Ishikawa (cell line): ENCODE measurements around the gene PKP4.

Experiments used
- CEBPB ChIP-seq: IDR thresholded peaks from 2 replicates; pipeline ENCODE4 v1.6.1; 2012
- CREB1 ChIP-seq: IDR thresholded peaks from 2 replicates; pipeline ENCODE4 v1.6.1; 2012; ENCODE audit warnings: low read depth
- EGR1 ChIP-seq: IDR thresholded peaks from 2 replicates; pipeline ENCODE4 v1.6.1; 2012
- EP300 ChIP-seq: IDR thresholded peaks from 2 replicates; pipeline ENCODE4 v1.6.1; 2012; ENCODE audit warnings: borderline replicate concordance
- FOXM1 ChIP-seq: IDR thresholded peaks from 2 replicates; pipeline ENCODE4 v1.6.1; 2012; ENCODE audit warnings: low read depth, borderline replicate concordance
- MAX ChIP-seq: IDR thresholded peaks from 2 replicates; pipeline ENCODE4 v1.6.1; 2012
- NFIC ChIP-seq: IDR thresholded peaks from 2 replicates; pipeline ENCODE4 v1.6.1; 2012
- RAD21 ChIP-seq: IDR thresholded peaks from 2 replicates; pipeline ENCODE4 v1.6.1; 2012; ENCODE audit warnings: low read depth
- REST ChIP-seq: IDR thresholded peaks from 2 replicates; pipeline ENCODE4 v1.6.1; 2012; ENCODE audit warnings: low read depth, mild to moderate bottlenecking
- TAF1 ChIP-seq: IDR thresholded peaks from 2 replicates; pipeline ENCODE4 v1.6.1; 2012; ENCODE audit warnings: low read depth, mild to moderate bottlenecking
- TCF12 ChIP-seq: IDR thresholded peaks from 2 replicates; pipeline ENCODE4 v1.6.1; 2012; ENCODE audit warnings: low read depth
- TEAD4 ChIP-seq: IDR thresholded peaks from 2 replicates; pipeline ENCODE4 v1.6.1; 2012
- USF1 ChIP-seq: IDR thresholded peaks from 2 replicates; pipeline ENCODE4 v1.6.1; 2012
- YY1 ChIP-seq: IDR thresholded peaks from 2 replicates; pipeline ENCODE4 v1.6.1; 2012; ENCODE audit warnings: low read depth
- ZBTB7A ChIP-seq: IDR thresholded peaks from 2 replicates; pipeline ENCODE4 v1.6.1; 2012; ENCODE audit warnings: low read depth

PKP4 gene

GRCh38 chr2:158599609-158600008, 142.9 kb downstream of the PKP4 start:
- TF ChIP-seq CEBPB: no peak
- TF ChIP-seq TEAD4: no peak
- TF ChIP-seq EP300: no peak
- TF ChIP-seq RAD21: no peak

- no peak for TF ChIP-seq CEBPB
- no peak for TF ChIP-seq EGR1
- TF ChIP-seq YY1: no peak
- TF ChIP-seq ZBTB7A: no peak
- no peak for TF ChIP-seq EP300
Measured at GRCh38 chr2:158600155-158600802, 143.5 kb downstream of the PKP4 start.

- TF ChIP-seq FOXM1: no peak
- TF ChIP-seq USF1: no peak
- no peak for TF ChIP-seq EGR1
- TF ChIP-seq ZBTB7A: no peak
- TF ChIP-seq TAF1: no peak
- no peak for TF ChIP-seq REST
- no peak for TF ChIP-seq TCF12
- no peak for TF ChIP-seq NFIC
- TF ChIP-seq CREB1: no peak
- no peak for TF ChIP-seq EP300
- TF ChIP-seq MAX: no peak
- TF ChIP-seq YY1: no peak
- no peak for TF ChIP-seq TEAD4
- TF ChIP-seq CEBPB: no peak
- TF ChIP-seq RAD21: no peak
Measured at GRCh38 chr2:158602027-158602426, 145.3 kb downstream of the PKP4 start.

GRCh38 chr2:158603205-158603604, 146.5 kb downstream of the PKP4 start:
- TF ChIP-seq REST: no peak

- no peak for TF ChIP-seq MAX
- no peak for TF ChIP-seq TAF1
- TF ChIP-seq FOXM1: no peak
- no peak for TF ChIP-seq REST
- TF ChIP-seq USF1: no peak
- no peak for TF ChIP-seq YY1
- TF ChIP-seq EGR1: no peak
- TF ChIP-seq TEAD4: no peak
- no peak for TF ChIP-seq EP300
- no peak for TF ChIP-seq ZBTB7A
- TF ChIP-seq CREB1: no peak
- TF ChIP-seq CEBPB: no peak
- TF ChIP-seq NFIC: no peak
- no peak for TF ChIP-seq TCF12
Measured at GRCh38 chr2:158603986-158604385, 147.2 kb downstream of the PKP4 start.
